Measurements from ENCODE around the gene BRD9.
"Not testable (repeated sequence)": the region's sequence is repeated elsewhere in the genome, so short reads cannot be mapped to it uniquely, and the experiment has no call there.

DNA sequence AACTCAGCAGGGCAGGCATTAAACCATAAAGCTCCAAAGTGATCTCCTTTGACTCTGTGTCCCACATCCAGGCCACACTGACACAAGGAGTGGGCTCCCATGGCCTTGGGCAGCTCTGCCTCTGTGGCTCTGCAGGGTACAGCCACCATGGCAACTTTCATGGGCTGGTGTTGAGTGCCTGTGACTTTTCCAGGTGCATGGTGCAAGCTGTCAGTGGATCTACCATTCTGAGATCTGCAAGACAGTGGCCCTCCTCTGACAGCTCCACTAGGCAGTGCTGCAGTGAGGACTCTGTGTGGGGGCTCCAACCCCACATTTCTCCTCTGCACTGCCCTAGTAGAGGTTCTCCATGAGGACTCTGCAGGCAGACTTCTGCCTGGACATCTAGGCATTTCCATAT, 41.4 kb upstream of the BRD9 start:
- TF ChIP-seq, protein P1, sequence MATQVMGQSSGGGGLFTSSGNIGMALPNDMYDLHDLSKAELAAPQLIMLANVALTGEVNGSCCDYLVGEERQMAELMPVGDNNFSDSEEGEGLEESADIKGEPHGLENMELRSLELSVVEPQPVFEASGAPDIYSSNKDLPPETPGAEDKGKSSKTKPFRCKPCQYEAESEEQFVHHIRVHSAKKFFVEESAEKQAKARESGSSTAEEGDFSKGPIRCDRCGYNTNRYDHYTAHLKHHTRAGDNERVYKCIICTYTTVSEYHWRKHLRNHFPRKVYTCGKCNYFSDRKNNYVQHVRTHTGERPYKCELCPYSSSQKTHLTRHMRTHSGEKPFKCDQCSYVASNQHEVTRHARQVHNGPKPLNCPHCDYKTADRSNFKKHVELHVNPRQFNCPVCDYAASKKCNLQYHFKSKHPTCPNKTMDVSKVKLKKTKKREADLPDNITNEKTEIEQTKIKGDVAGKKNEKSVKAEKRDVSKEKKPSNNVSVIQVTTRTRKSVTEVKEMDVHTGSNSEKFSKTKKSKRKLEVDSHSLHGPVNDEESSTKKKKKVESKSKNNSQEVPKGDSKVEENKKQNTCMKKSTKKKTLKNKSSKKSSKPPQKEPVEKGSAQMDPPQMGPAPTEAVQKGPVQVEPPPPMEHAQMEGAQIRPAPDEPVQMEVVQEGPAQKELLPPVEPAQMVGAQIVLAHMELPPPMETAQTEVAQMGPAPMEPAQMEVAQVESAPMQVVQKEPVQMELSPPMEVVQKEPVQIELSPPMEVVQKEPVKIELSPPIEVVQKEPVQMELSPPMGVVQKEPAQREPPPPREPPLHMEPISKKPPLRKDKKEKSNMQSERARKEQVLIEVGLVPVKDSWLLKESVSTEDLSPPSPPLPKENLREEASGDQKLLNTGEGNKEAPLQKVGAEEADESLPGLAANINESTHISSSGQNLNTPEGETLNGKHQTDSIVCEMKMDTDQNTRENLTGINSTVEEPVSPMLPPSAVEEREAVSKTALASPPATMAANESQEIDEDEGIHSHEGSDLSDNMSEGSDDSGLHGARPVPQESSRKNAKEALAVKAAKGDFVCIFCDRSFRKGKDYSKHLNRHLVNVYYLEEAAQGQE (IDR thresholded peaks at IDR 0.05; ENCODE audit: borderline replicate concordance), result not testable (repeated sequence)
- TF ChIP-seq, protein P1 (CRISPR knock-in tag; IDR thresholded peaks at IDR 0.05; ENCODE audit: low read depth), result not testable (repeated sequence)
- TF ChIP-seq L3MBTL2 (IDR thresholded peaks at IDR 0.05); MXI1 (IDR thresholded peaks at IDR 0.05; ENCODE audit: low read depth, low read length); EGR1 (conservative IDR thresholded peaks at IDR 0.05); POLR3A (IDR thresholded peaks at IDR 0.05; ENCODE audit: borderline replicate concordance, extremely low read depth, insufficient read depth, insufficient read length); HMG20A (CRISPR knock-in tag; conservative IDR thresholded peaks at IDR 0.05); RBBP5 (IDR thresholded peaks at IDR 0.05; ENCODE audit: borderline replicate concordance, insufficient read depth, low read length, poor library complexity, severe bottlenecking): not testable (repeated sequence)

Measured in K562 (cell line).